A172 (cell line): ENCODE measurements around the gene SEMA4D. TPM values are rescaled to one million over a fixed set of nuclear protein-coding genes. Genes with fewer than 3 reads are reported as not detected.
"Not testable (repeated sequence)": the region's sequence is repeated elsewhere in the genome, so short reads cannot be mapped to it uniquely, and the experiment has no call there.

Experiments
- DNase-seq: peaks from one replicate; pipeline ENCODE4 v3.0.0-alpha.2; 2015; ENCODE audit warnings: low spot score
- total RNA-seq: library from RNA; depleted of rRNA; stranded (reverse); fragments of >200 nt; shearing (Covaris generic); gene quantifications from 2 replicates; pipeline ENCODE4 v1.2.3, GENCODE V29; 2014

Gene SEMA4D
- total RNA-seq, 1 experiment from 2014 or later, result 5.1 TPM

DNA sequence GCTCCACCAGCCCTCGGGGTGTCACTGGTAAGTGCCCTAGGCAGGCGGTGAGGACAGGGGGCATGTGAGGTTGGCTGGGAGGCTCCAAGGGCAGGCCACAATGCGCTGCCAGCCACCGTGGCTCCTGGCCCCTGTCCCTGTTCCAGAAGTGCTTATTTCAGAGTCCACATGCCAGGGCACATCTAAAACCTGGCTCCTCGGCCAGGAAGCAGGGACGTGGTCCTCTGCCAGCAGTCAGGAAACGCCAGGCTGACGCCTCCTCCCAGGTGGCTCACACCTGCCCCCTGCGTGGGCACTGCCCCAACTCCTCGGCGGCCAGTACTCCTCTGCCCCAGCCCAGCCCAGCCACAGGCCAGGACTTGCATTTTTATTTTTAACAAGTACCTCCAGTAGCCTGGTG lies 111.1 kb downstream of the SEMA4D start:
- DNase-seq, result no peak

DNA sequence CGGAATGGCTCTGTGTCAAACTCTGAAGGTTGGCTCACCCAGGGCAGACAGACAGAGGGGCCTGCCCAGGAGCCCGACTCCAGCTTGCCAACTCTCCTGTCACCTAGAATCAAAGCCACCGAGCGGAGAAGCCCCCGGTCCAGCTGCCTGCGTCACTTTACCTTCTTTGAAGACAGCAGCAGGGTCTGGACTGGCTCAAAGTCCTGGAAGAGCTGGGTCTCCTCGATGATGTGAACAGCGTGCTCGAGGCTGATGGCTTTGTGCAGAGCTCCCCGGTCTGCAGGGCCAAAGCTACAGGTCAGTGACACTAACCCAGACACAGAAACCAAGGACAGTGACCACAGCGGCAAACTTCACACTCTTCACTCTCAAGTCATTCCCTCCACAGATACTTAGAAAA lies 111.7 kb downstream of the SEMA4D start:
- no peak for DNase-seq

GRCh38 chr9:89384783-89385182 lies 113.1 kb downstream of the SEMA4D start:
- DNase-seq, result no peak

GRCh38 chr9:89383721-89384300 lies 114.1 kb downstream of the SEMA4D start:
- DNase-seq, result no peak

DNA sequence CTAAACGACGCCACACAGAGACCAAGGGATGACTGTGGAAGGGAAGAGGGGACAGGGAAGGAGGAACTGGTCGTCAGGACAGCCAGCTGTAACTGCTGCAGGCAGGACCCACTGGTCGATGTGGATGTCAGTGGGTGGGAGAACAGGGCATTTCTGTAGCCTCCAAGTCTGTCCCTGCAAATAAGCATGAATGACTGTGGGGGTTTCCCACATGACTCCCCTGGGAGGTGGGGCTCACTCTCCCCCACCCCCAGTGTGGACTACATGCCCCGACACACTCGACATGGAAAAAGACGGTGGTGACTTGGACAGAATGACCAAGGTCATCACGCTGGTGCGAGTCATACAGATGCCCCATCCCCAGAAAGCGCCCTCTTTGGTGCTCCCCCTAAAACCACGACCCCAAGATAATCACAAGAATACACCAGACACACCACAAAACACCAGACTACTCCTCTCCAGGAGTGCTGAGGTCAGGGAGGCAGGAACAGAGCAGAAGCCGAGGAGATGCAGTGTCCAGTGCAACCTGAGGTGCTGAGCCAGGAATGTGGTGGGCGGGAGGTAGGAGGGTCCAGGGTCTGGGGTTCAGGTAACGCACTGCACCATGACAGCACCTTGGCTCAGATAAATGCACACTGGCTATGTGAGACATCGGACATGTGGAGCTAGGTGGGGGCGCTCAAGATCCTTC lies 114.7 kb downstream of the SEMA4D start:
- DNase-seq, result no peak

GRCh38 chr9:89382026-89382986 lies 115.6 kb downstream of the SEMA4D start:
- no peak for DNase-seq

DNA sequence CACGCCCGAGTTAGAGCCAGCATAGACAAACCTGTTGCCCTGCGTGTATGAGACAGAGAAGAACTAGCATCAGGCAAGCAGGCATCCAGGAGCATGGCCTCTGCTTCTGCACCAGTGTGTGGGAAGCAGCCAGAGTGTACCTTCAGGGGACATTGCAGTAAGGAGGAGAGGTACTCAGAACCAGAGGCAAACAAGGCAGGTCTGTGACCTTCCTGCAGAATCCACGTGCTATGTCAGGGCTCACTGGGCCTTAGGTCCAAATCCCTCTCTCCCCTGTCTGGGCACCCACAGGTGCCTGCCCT lies 116.7 kb downstream of the SEMA4D start:
- DNase-seq, result no peak

DNA sequence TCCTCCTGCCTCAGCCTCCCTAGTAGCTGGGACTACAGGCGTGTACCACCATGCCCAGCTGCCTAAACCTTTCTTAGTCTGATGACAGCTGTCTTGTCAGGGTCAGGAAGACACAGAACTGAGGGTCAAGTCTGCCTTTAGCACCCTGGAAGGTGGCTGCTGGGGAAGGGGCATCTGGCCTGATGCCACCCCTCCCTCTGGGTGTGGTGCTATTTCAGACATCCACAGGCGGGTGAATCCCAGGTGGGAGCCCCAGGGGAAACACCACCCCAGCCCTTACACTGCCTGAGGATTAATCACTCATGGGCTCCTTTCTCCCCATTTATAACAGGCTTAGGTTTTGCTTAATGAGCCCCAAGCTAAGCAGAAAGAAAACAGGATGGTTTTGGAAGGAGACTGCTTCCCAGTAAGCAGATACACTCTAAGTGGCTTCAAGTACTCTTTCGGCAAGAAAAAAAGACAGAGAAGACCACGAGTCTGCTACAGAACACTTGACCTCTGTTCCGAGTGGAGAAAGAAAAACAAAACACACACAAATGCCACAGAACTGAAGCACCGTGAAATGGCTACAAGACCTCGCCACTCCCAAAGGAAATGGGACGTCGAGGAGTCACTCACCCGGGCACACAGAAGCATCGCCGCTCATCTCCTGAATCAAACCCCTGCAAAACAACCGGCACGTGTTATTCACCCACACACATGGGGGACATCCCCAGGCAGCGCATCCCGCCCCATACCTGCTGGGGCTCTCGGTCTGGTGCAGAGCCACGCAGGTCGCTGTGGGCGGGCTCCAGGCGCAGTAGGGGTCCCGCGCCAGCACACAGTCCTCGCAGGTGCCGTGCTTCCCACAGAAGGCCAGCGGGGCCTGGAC lies 117.2 kb downstream of the SEMA4D start:
- no peak for DNase-seq

GRCh38 chr9:89379508-89380115 lies 118.3 kb downstream of the SEMA4D start:
- DNase-seq, result no peak

GRCh38 chr9:89379031-89379430 lies 118.9 kb downstream of the SEMA4D start:
- DNase-seq, result no peak

DNA sequence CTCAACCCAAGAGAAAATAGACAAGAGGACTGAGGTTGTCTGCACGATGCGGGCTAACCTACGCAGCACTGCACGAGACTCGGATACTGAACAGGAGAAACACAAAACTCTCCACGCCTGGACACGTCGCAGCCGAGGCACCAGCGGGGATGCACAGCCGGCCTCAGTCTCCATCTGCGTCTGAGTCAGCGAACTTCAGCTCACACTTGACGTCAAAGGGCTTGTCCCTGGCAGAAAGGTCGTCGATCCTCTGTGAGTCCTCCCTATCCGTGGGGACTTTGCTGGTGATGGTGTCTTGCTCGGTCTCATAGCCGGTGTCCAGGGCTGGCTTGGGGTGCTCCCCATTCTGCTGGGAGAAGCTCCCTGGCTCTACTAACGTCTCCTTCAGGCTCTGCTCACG lies 119.4 kb downstream of the SEMA4D start:
- DNase-seq, result no peak

DNA sequence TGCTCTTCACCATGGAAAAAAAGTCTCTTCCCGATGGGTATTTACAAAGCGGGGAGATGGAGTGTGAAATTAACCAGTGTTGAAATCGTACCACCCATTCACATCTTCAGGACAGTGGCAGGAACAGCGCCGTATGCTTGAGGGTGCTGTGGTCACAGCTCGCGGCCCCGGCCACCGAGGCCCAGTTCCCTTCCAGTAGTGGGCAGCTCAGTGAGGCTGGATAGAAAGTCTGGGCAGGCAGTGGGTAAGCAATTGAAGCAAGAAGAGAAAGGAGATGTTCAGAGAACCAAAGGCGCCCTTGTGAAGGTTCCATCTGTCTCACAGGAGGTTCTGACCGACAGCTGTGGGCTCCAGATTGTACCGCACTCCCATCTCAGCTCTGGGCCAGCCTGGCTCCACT lies 120.5 kb downstream of the SEMA4D start:
- DNase-seq, result no peak

GRCh38 chr9:89376741-89377351 lies 121.1 kb downstream of the SEMA4D start:
- DNase-seq, result no peak

GRCh38 chr9:89376286-89376685 lies 121.6 kb downstream of the SEMA4D start:
- DNase-seq, result no peak

DNA sequence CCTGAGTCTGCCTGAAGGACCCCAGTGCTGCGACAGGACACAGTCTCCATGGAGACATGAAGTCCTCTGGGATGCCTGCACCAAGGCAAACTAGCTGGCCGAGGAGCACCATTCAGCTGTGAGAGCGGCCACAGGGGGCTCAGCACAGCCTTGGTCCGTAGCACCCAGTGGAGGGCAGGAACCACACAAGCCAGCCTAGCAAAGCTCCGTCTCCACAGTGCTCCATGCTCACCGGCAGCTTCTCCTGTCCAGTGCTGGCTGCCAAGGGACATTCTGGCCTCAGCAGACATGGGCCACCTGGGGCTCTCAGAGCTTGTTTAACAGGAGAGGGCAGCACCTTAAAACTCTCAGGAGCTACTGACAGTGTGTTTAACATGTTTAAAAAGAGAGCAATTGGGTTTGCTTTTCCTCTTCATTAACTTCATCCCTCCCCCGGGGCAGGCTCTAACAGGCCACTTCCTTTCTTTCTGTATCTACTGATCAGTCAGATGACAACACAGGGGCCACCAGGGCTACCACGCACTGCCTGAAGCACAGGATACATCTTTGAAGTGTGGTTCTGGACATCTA lies 122.6 kb downstream of the SEMA4D start:
- peak; percentile 16 for DNase-seq

GRCh38 chr9:89374176-89374575 lies 123.7 kb downstream of the SEMA4D start:
- peak; percentile 66 for DNase-seq

DNA sequence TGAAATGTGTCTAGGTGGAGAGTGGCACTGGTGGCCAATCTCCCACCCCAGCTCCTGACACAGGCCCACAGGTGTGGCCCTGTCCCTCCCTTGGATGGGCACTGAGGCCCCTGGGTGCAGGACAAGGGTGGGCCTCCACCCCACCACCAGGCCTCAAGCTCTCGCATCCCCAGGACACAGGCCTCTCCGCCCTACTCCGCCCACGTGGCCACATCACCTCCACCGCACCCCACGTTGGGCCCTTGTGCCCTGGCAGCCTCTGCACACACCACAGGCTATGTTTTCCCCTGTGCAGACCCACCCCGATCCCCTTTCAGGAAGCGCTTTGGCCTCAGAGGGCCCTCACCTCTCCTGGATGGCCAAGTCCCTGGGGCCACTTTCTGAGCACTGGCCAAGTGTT lies 124.9 kb downstream of the SEMA4D start:
- no peak for DNase-seq

DNA sequence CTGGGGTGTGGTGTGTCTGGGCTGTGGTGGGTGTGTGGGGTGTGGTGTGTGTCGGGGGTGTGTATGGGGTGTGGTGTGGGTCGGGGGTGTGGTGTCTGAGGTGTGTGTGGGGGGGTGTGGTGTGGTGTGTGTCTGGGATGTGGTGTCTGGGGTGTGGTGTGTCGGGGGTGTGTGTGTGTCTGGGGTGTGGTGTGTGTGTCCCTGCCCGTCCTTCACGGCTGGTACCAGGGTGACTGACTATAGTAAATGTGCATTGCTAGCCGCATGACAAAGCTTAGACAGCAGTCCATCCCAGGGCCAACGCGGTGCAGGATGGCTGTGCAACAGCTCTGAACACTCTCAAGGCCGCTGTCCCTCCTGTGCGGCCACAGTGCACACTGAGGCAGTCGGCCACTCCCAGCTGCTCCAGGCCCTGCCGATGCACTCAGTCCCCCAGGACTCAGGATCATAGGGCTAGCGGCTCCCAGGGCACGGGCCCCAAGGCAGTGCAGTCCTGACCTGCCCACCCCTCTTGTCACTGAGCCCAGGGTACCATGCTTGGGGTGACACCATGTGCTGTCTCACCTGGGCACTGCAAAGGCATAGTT lies 125.6 kb downstream of the SEMA4D start:
- DNase-seq, result no peak

DNA sequence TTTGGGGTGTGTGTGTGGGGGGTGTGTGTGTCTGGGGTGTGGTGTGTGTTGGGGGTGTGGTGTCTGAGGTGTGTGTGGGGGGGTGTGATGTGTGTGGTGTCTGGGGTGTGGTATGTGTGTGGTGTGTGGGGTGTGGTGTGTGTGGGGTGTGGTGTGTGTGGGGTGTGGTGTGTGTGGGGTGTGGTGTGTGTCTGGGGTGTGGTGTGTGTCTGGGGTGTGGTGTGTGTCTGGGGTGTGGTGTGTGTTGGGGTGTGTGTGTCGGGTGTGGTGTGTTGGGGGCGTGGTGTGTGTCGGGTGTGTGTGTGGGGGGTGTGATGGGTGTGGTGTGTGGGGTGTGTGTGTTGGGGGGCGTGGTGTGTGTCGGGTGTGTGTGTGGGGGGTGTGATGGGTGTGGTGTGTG lies 126.1 kb downstream of the SEMA4D start:
- not testable (repeated sequence) for DNase-seq

GRCh38 chr9:89370593-89370992 lies 127.3 kb downstream of the SEMA4D start:
- no peak for DNase-seq
